Measurements from ENCODE around the gene BTBD18. TPM values are rescaled to one million over a fixed set of nuclear protein-coding genes. Genes with fewer than 3 reads are reported as not detected.
"Not testable (repeated sequence)": the region's sequence is repeated elsewhere in the genome, so short reads cannot be mapped to it uniquely, and the experiment has no call there.

The BTBD18 gene
- polyA plus RNA-seq, 4 donors, result 0.06 to 0.18 (median 0.13) TPM

- DNase-seq (ENCODE audit: low read depth in 4 of 4, low spot score in 3 of 4), result no peak
These were observed 15.9 kb downstream of the BTBD18 start for GRCh38 chr11:57735619-57736298.

DNA sequence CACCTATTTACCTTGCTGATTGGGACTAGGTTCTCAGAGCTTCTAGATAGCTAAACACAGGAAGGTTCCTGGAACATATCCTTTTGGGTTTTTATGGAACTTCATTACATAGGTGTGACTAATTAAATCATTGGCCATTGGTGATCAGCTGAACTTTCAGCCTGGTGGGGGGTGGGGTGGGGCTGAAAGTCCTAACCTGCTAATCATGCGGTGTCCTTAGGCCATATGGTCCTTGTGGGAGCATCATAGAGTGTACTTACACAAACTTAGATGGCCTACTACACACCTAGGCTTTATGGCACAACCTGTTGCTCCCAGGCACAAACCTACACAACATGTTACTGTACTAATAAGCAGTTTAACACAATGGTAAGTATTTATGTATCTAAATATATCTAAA, 19.0 kb downstream of the BTBD18 start:
- DNase-seq (ENCODE audit: low read depth in 4 of 4, low spot score in 3 of 4), result no peak

DNA sequence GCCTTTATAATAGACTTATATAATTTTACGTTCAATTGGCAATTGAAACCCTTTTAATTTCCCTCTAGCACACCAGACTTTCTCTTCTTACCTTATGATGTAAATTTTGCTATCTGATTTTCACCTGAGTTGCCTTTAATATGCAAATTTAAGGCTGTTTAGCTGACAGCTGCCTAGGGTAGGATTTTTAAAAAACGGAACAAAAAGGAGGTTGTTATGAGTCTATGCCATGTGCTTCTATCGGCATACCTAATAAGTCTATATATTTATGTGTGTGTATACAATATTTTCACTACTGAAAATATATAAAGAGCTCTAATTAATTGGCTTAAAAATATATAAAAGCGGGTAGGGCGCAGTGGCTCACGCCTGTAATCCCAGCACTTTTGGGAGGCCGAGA, 22.1 kb downstream of the BTBD18 start:
- no peak for DNase-seq (ENCODE audit: low read depth in 4 of 4, low spot score in 3 of 4)

DNA sequence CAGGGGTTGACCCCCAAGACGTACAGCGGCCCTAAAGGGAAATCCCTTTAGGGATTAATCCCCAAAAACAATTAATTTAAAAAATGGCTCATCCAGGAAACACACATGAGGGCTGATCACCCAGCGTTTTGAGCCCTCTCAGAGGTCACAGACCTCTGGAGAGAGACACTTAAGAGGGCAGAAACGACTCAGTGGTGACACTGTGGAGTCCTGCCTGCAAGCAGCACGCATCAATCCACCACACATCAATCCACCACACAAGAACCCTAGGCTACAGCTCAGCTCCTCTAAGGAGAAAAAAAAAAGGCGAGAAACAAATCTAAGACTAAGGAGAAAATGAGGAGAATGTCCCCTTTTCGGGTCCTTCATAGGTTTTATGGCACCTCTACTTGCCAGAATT, 22.8 kb downstream of the BTBD18 start:
- no peak for DNase-seq (ENCODE audit: low read depth in 4 of 4, low spot score in 3 of 4)

DNA sequence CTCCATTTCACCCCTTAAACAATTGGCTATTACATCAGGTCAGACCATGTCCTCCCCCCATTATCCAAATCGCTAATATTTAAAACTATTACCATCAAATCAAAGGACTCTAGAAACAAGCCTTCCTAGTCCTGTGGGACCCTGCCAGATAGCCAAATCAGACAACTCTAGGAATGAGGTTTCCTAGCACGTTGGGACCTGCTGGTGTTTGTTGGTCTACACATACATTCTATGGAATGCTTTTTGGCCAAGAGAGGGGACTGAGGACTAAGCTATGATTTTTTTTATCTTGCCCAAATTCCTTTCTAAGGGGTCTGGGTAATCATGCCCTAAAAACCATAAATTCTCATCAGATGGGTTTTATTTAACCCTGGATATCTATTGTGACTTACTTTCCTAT, 24.4 kb downstream of the BTBD18 start:
- no peak for DNase-seq (ENCODE audit: low read depth in 4 of 4, low spot score in 3 of 4)

- not testable (repeated sequence) for DNase-seq (ENCODE audit: low read depth in 4 of 4, low spot score in 3 of 4)
These were observed 34.9 kb downstream of the BTBD18 start for GRCh38 chr11:57716726-57717125.

DNA sequence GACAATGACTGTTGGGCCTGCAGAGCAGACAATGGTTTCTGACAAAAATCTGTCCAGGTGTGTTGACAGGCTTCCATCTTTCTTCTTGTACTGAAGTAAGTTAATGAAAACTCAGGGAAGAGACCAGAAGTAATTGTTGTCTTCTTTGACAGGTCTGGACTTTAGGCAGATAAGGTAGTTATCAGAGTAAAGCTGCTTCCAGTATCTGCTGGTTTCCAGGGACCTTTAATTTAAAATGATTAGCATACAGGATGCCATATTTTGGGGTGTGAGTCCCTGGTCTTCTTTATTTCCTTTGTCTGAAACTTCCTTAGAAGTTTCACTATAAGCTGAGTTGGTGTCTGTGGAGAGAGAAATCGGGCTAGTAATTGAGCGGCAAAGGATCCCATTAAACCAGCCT, 37.8 kb downstream of the BTBD18 start:
- no peak for DNase-seq (ENCODE audit: low read depth in 4 of 4, low spot score in 3 of 4)

- peak; percentile 93 to 98 (median 97) for DNase-seq (ENCODE audit: low read depth in 4 of 4, low spot score in 3 of 4)
These were observed 39.1 kb downstream of the BTBD18 start, which contains the start of gene TMX2 for GRCh38 chr11:57712256-57713150. Gene TMX2, plus strand, starts transcription at chr11:57712593. Its CDS starts 26 bp downstream, at chr11:57712619.

GRCh38 chr11:57711414-57712255, 40.0 kb downstream of the BTBD18 start, which contains the start of gene MED19:
Gene MED19, minus strand, starts transcription at chr11:57712215. Its CDS starts 36 bp downstream, at chr11:57712179.
- DNase-seq (ENCODE audit: low read depth in 4 of 4, low spot score in 3 of 4), result peak; percentile 56 to 73 (median 68)

GRCh38 chr11:57709802-57710367, 41.7 kb downstream of the BTBD18 start:
- no peak for DNase-seq (ENCODE audit: low read depth in 4 of 4, low spot score in 3 of 4)

GRCh38 chr11:57705432-57705831, 46.2 kb downstream of the BTBD18 start:
- DNase-seq (ENCODE audit: low read depth in 4 of 4, low spot score in 3 of 4), result not testable (repeated sequence)

DNA sequence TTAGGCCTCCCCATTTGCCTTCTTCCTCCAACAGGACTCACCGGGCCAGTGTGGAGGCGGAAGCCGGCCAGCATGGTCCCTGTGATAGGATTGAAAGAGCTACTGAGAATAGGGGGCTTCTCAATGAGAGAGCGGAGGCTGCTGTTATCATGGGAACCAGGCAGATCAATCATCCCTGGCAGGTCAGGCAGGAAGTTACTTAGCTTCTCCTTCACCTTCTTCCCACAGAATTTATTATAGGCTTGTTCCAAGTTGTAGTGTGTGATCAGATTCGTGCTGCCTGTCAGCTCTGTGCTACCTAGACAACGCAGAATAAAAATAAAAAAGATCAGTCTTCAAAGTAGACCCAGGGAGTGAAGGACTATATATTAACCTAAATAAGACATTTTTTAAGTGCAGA, 46.7 kb downstream of the BTBD18 start:
- no peak for DNase-seq (ENCODE audit: low read depth in 4 of 4, low spot score in 3 of 4)

GRCh38 chr11:57703341-57703740, 48.3 kb downstream of the BTBD18 start:
- DNase-seq (ENCODE audit: low read depth in 4 of 4, low spot score in 3 of 4), result no peak

GRCh38 chr11:57700425-57700824, 51.2 kb downstream of the BTBD18 start:
- DNase-seq (ENCODE audit: low read depth in 4 of 4, low spot score in 3 of 4), result no peak

- no peak for DNase-seq (ENCODE audit: low read depth in 4 of 4, low spot score in 3 of 4)
These were observed 51.8 kb downstream of the BTBD18 start for GRCh38 chr11:57699813-57700212.

GRCh38 chr11:57698843-57699365, 52.7 kb downstream of the BTBD18 start:
- DNase-seq (ENCODE audit: low read depth in 4 of 4, low spot score in 3 of 4), result no peak

All from left renal pelvis (tissue), 4 donors.